Measurements from ENCODE around the gene TRMT112. TPM values are rescaled to one million over a fixed set of nuclear protein-coding genes. Genes with fewer than 3 reads are reported as not detected.

The TRMT112 gene
- total RNA-seq, 1 experiment from 2014 or later: 494 TPM

DNA sequence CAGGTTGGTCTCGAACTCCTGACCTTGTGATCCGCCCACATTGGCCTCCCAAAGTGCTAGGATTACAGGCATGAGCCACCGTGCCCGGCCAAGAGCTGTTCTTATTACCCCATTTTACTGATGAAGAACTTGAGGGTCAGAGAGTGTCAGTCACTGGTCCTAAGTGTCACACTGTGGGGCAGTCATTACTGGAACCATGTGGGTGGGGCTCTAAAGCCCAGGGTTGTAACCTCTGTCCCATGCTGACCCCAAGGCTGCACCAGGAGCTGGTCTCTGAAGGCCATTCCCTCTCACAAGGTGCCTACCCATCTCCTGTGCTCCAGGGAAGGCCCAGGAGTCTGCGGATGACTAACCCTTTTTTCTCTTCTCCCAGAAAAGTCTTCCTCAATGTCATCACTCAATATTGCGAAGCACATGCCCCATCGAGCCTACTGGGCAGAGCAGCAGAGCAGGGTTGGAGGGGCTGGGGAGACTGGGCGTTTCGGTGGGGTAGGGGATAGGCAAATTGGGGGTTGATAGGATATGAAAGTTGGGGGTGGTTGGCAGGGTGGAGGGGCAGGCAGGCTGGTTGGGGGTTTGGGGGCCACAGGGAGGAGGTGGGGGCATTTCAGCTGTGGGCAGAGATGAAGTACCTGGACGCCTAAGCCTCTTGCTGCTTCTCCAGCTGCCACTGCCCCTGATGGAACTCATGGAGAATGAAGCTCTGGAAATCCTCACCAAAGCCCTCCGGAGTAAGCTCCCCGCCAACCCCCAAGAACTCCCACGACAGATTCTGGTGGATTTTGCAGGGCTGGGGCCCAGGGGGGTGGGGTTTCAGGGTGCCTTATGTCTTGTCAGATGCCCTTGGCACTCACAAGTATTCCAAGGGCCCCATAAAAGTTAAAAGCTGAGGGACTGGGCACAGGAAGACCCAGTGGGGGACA, 14.0 kb downstream of the TRMT112 start:
- in situ Hi-C loops (cut with HindIII; ENCODE audit: low pct_unique_long_range_greater_than_20kb, low sequenced_read_pairs): no loop called here
- no peak for DNase-seq (ENCODE audit: low read depth)

DNA sequence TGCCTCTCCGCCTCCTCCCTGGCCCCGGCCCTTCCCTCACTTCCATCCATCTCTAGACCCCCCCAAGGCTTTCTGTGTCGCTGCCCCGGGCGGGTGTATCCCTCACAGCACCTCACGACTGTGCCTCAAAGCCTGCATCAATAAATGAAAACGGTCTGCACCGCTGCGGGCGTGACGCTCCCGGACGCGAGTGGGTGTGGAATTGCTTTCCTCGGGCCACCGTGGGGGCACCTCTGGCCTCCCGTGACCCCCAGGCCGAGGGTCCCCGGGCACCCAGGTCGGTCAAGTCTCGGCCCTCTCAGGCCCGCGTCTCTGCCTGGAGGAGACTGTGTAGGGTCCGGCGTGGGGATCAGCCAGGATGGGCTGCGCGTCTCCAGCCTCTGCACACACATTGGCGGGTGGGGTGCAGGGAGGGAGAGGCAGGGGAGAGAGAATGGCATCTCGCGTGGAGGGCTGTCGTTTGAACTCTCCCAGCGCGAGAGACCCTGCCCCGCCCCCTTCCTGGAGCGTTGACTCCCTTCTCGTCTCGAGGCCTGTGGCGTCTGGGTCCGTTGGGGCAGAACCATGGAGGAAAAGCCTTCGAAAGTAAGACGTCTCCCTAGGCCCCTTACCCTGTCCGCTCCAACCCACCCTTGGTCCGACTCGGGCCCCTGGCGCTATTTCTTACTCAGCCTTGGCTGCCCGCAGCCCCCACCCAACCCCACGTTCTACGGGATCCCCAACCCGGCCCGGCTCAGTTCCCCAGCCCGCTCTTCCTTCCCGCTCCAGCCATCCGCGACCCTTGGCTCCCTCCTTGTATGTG, 17.3 kb downstream of the TRMT112 start, which contains the start of gene CATSPERZ:
Gene CATSPERZ (plus strand): TSS at position 512 of the 802 bp plus-strand sequence. CDS start 53 bp downstream, at position 565.
- DNase-seq (ENCODE audit: low read depth): no peak
- in situ Hi-C loops (cut with HindIII; ENCODE audit: low pct_unique_long_range_greater_than_20kb, low sequenced_read_pairs): no loop called here

DNA sequence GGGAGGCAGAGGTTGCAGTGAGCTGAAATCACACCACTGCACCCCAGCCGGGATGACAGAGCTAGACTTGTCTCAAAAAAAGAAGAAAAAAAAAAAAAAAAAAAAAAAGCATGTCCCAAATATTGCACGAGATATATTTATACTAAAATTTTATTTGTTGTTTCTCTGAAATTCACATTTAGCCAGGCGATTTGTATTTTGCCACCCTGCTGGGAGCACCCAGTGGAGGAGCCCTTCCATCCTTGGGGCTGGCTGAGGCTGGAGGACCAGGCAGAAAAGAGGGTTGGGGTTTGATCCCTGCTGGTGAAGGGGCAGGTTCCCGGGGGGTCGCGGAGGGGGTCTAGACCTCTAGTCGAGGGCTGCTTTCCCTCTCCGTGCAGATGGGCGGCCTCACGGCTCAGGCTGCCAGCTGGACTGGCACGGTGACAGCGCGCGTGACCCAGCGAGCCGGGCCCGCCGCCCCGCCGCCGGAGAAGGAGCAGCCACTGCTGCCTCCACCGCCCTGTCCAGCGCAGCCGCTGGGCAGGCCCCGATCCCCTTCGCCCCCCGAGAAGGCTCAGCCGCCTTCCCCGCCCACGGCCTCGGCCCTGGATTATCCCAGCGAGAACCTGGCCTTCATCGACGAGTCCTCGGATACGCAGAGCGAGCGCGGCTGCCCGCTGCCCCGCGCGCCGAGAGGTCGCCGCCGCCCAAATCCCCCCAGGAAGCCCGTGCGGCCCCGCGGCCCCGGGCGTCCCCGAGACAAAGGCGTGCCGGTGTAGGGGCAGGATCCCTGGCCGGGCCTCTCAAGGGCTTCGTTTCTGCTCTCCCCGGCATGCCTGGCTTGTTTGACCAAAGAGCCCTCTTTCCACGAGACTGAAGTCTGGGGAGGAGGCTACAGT, 18.2 kb downstream of the TRMT112 start:
- in situ Hi-C loops (cut with HindIII; ENCODE audit: low pct_unique_long_range_greater_than_20kb, low sequenced_read_pairs): no loop called here
- DNase-seq (ENCODE audit: low read depth): no peak

DNA sequence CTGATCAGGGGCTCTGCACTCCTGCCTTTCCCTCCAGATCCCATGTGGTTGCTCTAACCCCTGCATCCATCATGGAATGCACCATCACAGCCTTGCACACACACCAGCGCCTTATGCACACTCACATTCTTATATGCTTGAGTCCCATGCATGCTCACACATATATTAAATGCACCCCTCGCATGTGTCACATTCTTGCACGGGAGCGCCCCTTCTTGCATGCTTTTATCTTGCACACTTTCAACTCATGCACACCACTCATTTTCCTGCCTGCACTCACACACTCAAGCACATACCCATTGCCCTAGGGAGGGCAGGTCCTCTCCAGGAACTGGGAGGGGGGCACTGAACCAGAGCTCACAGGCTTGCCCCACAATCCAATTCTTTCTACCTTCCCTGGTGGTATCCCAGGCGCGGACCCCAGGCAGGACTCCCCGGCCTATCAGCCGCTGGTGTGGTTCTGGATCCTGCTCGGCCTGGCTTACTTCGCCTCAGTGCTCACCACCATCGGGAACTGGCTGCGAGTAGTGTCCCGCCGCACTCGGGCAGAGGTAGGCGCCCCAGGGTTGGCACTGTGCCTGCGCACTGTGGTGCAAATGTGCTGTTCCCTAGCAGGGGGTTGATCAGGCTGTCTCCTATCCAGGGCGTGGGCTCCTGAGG, 19.5 kb downstream of the TRMT112 start:
- DNase-seq (ENCODE audit: low read depth): no peak
- in situ Hi-C loops (cut with HindIII; ENCODE audit: low pct_unique_long_range_greater_than_20kb, low sequenced_read_pairs): no loop called here

DNA sequence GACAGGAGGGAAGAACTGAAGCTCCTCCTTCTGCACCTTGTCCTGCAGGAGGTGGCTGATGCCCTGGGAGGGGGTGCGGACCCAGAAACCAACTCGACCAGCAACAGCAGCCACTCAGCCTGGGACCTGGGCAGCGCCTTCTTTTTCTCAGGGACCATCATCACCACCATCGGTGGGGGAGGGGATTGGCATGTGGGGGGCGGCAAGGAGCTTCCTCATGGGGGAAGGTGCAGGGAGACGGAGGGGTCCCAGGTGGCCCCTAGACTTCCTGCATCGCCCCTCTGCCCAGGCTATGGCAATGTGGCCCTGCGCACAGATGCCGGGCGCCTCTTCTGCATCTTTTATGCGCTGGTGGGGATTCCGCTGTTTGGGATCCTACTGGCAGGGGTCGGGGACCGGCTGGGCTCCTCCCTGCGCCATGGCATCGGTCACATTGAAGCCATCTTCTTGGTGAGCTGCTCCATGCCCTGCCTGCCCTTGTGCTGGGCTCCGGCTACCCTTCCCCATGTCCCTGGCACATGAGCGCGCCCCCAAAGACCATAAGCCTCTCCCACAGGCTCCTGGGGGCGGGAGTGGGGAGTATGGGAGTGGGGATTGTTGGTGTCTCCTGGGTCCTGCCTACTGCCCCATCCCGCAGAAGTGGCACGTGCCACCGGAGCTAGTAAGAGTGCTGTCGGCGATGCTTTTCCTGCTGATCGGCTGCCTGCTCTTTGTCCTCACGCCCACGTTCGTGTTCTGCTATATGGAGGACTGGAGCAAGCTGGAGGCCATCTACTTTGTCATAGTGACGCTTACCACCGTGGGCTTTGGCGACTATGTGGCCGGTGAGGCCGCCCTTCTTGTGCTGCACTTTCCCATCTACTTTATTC, 20.3 kb downstream of the TRMT112 start:
- in situ Hi-C loops (cut with HindIII; ENCODE audit: low pct_unique_long_range_greater_than_20kb, low sequenced_read_pairs): no loop called here
- DNase-seq (ENCODE audit: low read depth): no peak

DNA sequence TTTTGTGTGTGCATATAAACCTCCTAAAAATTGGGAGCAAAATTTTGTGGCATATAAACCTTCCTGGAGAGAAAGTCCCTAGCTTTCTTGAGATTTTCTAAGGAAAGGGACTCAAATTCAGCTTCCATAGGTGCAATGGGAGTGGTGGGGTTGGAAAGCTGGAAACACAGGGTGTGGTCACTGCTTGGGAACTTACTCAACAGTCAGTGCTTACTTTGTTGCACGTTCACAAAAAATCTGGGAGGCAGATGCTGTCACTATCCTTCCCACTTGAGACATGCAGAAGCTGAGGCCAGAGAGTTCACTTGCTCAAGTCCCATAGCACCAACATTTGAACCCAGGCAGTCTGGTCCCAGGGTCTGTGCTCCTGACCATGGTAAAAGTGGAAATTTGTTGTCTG, 21.1 kb downstream of the TRMT112 start:
- DNase-seq (ENCODE audit: low read depth): no peak
- in situ Hi-C loops (cut with HindIII; ENCODE audit: low pct_unique_long_range_greater_than_20kb, low sequenced_read_pairs): no loop called here

DNA sequence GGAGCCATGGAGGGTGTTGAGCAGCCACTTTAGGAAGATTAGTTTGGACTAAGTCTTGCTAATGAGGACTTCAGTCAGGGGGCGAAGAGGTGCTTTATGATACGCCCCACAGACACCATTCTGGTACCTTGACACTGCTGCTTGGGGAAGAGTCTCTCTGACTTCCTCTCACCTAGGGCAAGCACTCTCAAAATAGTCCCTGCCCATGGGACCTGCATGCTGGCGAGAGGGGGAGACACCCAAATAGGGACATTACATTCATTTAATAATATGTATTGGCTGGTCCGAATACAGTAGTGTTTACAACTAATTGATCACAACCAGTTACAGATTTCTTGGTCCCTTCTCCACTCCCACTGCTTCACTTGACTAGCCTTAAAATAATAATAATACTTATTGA, 21.6 kb downstream of the TRMT112 start:
- DNase-seq (ENCODE audit: low read depth): no peak
- in situ Hi-C loops (cut with HindIII; ENCODE audit: low pct_unique_long_range_greater_than_20kb, low sequenced_read_pairs): no loop called here

DNA sequence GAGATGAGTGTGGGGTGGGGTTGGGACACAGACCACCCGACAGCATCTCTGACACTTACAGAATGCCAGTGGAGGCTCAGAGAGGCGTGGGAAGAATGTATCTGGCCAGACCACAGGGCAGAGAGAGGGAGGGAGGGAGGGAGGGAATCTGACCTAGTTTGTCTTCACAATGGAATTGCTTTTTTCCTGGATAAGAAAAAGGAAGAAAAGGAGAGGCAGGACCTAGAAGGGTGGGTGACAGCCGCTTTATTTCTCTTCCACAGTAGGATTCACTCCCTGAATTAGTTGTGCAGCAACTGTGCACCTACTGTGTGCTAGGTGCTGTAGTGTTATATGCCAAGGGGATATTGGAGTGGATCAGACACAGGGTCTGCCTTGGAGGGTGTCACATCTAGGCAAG, 22.6 kb downstream of the TRMT112 start:
- DNase-seq (ENCODE audit: low read depth): no peak
- in situ Hi-C loops (cut with HindIII; ENCODE audit: low pct_unique_long_range_greater_than_20kb, low sequenced_read_pairs): no loop called here

DNA sequence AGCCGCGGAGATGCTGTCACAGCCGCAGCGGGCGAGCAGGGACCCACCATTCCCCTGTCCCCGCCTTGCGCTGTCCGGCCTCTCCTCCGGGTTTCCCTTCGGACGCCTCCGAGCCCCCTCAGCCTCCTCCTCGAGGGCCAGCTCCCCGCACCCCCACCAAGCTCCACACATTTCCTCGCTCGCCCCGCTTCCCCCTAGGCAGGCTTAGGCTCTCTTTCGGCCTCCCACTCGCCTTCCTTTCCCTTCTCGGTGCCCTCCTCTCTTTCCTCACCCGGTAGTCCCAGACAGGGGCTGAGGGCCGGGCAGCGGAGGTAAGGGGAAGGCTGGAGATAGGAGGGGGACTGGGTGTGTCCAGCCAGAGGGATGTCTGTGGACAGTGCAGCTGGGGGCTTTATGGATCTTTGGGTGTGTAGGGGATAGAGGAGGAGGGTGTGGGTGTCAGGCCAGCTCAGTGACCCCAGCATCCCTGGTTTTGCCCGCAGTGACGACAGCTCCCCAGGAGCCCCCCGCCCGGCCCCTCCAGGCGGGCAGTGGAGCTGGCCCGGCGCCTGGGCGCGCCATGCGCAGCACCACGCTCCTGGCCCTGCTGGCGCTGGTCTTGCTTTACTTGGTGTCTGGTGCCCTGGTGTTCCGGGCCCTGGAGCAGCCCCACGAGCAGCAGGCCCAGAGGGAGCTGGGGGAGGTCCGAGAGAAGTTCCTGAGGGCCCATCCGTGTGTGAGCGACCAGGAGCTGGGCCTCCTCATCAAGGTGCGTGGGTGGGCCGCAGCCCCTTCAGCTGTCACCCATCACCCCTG, 24.7 kb downstream of the TRMT112 start:
- in situ Hi-C loops (cut with HindIII; ENCODE audit: low pct_unique_long_range_greater_than_20kb, low sequenced_read_pairs): no loop called here
- no peak for DNase-seq (ENCODE audit: low read depth)

DNA sequence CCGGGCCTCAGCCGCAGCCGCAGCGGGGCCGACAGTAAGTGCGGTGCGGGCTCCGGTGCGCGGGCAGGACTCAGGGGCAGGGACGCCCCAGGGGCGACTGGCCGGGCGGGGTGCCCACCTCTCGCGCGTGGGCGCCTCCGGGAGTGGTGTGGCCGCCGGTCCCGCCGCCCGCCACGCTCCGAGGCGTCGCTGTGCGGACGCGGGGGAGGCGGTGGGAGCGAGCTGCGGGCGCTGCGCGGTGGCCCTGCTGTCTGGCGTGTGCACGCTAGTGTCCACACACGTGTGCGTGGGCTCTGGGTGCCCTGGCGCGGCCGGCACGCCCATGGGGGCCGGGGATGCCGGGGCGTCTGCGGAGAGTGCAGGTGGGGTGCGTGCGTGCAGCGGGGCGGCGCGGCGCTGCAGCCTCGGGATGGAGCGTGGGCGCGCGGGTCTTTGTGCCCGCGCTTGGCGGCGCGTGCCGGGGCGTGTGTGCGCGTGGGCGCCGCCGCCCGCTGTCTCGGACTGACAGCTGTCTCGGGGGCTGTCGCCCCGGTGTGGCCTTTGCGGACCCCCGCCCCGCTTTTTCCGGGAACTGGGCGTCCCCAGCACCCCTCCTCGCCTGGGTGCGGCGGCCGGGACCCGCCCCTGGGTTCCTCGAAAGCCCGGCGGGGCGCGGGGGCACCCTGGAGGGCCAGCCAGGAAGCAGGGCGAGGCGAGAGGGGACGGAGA, 25.5 kb downstream of the TRMT112 start:
- in situ Hi-C loops (cut with HindIII; ENCODE audit: low pct_unique_long_range_greater_than_20kb, low sequenced_read_pairs): no loop called here
- DNase-seq (ENCODE audit: low read depth): no peak

DNA sequence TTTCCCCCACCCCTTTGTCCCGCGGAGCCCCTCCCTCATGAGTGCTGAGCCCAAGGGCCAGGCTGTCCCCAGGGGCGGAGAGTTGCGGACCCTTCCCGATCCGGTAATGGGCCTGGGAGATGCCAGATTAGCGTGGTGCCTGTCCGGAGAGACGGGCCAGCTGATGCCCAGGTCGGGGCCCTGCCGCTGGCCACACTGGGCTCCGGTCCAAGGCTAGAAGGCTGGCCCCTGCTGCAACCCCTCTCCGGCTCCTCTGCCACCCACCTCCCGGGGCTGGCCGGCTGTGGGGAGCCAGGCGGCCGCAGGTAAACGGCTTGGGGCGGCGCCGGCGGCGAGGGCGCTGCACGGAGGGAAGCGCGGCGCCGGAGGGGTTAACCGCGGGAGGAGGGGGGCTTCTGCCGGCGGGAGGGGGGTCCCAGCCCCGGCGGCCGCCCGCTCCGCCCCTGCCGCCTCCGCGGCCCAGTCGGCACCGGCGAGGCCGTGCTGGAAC, 26.1 kb downstream of the TRMT112 start, which contains the start of gene KCNK4:
Gene KCNK4 (plus strand): TSS at position 41 of the 490 bp plus-strand sequence. CDS start 1,717 bp downstream, outside the sequence.
- DNase-seq (ENCODE audit: low read depth): no peak
- in situ Hi-C loops (cut with HindIII; ENCODE audit: low pct_unique_long_range_greater_than_20kb, low sequenced_read_pairs): no loop called here

DNA sequence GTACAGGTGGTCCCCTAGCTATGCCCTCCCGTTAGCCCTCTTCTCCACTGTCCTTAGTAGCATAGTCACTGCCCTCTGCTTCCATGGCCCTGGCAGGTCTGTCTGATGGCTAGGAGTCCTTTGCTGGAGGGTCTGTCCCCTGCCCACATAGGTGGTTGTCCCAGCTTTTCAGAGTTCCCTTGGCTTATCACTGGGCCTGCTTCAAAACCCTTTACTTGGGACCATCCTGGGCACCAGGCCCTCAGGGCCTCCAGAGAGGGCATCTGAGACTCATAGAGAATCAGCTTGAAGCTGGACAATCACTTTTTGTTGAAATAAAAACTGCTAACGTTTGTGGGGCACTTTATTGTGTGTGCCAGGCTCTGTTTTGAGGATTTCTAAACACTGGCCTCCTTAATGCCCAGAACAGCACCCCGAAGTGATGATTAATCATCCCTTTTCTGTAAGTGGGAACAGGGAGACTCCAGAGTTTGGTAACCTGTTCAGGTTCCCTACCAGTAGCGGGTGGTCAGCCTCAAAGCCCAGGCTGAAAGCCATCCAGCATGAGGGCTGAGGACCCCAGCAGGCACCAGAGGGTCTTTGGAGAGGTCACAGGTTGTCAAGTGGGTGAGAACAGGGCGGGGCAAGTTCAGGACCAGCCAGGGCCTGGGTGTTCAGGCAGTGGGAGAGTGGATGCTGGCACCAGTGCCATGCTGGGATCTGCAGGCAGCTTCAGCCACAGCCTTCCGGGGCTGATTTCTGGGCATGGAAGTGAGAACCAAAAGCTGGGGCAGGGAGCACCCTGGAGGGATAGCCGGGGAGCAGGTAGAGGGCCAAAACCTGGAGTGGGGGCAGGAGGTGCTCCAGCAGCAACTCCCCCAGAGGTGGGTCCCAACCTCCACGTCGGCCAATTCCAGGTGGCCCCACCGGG, 26.8 kb downstream of the TRMT112 start:
- in situ Hi-C loops (cut with HindIII; ENCODE audit: low pct_unique_long_range_greater_than_20kb, low sequenced_read_pairs): no loop called here
- DNase-seq (ENCODE audit: low read depth): no peak

DNA sequence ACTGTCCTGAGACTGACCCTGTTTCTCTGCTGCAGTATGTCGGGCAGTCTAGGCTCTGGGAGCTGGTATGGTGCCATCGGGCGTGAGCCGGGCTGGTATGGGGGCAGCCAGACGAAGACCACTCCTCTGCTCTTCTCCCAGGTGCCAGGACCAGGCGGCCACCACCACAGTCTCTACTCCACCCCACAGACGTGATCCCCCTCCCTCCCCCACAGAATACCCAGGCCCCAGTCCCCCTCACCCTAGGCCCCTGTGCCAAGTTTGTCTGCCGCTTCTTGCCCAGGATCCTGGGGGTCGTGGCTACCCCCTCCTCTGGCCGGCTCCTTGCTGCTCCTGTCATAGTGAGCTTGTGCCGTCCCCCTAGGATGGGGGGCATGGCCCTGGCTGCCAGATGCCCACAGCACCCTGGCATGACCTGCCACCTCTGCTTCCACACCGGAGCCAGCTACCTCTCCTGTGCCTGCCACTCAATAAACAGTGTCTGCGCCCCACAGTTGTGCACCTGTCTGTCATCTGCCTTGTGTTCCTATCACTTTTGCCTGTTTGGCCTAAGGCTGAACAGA, 28.3 kb downstream of the TRMT112 start:
- no peak for DNase-seq (ENCODE audit: low read depth)
- in situ Hi-C loops (cut with HindIII; ENCODE audit: low pct_unique_long_range_greater_than_20kb, low sequenced_read_pairs): no loop called here

DNA sequence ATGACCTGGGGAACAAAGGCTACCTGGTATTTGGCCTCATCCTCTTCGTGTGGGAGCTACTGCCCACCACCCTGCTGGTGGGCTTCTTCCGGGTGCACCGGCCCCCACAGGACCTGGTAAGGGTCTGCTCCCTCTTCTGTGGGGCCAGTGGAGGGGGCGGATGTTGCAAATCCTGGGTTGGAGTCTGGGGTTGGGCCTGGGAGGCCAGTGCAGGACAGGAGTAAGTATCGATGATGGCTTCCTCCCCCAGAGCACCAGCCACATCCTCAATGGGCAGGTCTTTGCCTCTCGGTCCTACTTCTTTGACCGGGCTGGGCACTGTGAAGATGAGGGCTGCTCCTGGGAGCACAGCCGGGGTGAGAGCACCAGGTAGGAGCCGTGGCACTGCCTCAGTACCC, 29.0 kb downstream of the TRMT112 start:
- no peak for DNase-seq (ENCODE audit: low read depth)
- in situ Hi-C loops (cut with HindIII; ENCODE audit: low pct_unique_long_range_greater_than_20kb, low sequenced_read_pairs): no loop called here

Data from Caki2 (cell line).